ENCODE results near the gene CCDC102A. TPM values are rescaled to one million over a fixed set of nuclear protein-coding genes. Genes with fewer than 3 reads are reported as not detected.

CCDC102A gene
- total RNA-seq, 1 donor from 2014 or later, result 12.8 TPM

GRCh38 chr16:57473176-57473840, 63.1 kb downstream of the CCDC102A start:
- H3K27ac ChIP-seq, result no peak overlapping the region
- no peaks in the 10 kb centered on the region for H3K27me3 ChIP-seq (ENCODE audit: low read depth)
- no peak for DNase-seq

GRCh38 chr16:57472665-57473060, 63.7 kb downstream of the CCDC102A start:
- no peak for DNase-seq
- Histone ChIP-seq H3K36me3 (peaks cover 77% of the 10 kb centered on the region), H3K4me3 (no peak overlapping the region), H3K4me1 (peaks cover 54% of the 10 kb centered on the region), H3K27ac (no peak overlapping the region), H3K9me3 (no peaks in the 10 kb centered on the region), H3K27me3 (ENCODE audit: low read depth) (no peaks in the 10 kb centered on the region)
- ATAC-seq, result no peak
- intact Hi-C loops (cut with DNase I), result no loop called here
- no peak for TF ChIP-seq CTCF (IDR thresholded peaks at IDR 0.05)

More at GRCh38 chr16:57473176-57473840, 63.1 kb downstream of the CCDC102A start:
- TF ChIP-seq CTCF (IDR thresholded peaks at IDR 0.05), result no peak
- H3K4me3 ChIP-seq, result no peak overlapping the region
- ATAC-seq, result no peak
- peaks cover 70% of the 10 kb centered on the region for H3K36me3 ChIP-seq
- peaks cover 55% of the 10 kb centered on the region for H3K4me1 ChIP-seq
- intact Hi-C loops (cut with DNase I), result no loop called here
- no peaks in the 10 kb centered on the region for H3K9me3 ChIP-seq

DNA sequence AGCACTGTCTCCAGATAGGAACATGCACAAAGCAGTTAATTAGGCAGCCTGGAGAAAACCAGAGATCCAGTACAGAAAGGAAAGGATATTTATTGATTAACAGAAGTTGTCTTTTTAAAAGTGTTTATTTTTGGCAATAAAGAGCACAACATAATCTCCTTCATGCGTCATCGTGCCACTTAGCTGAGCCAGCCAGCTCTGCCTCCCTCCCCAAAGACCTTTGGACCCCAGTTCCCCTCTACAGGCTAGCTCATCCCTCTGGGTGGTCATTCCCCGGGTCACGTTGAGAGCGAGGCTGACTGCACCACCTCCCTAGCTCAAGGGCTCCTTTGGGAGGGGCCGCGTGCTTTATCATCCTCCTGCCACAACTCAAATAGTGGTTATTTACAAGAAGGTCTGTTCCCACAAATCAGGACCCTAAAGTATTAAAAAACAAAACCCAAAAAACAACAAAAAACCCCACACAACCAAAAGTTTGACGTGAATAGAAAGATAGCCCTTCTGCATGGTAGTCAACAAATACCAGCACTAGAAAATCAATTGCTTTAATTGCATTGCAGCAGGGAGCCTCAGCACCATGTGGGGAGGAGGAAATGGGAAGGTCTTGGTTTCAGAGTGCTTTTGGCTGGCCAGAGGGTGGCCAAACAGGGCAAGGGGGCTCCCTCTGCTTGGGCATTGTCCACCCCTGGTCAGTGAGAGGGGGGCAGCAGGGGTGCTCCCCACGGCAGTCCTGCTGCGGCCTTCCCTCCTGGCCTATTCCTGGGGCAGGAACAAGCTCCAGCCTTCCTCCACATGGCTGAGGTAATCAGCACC, 64.3 kb downstream of the CCDC102A start:
- Histone ChIP-seq H3K36me3 (peaks cover 83% of the 10 kb centered on the region), H3K4me1 (peaks cover 50% of the 10 kb centered on the region), H3K9me3 (no peaks in the 10 kb centered on the region), H3K27me3 (ENCODE audit: low read depth) (no peaks in the 10 kb centered on the region), H3K27ac (no peak overlapping the region), H3K4me3 (no peak overlapping the region)
- no peak for TF ChIP-seq CTCF (IDR thresholded peaks at IDR 0.05)
- ATAC-seq (no peak), DNase-seq (no peak)
- intact Hi-C loops (cut with DNase I), result no loop called here

DNA sequence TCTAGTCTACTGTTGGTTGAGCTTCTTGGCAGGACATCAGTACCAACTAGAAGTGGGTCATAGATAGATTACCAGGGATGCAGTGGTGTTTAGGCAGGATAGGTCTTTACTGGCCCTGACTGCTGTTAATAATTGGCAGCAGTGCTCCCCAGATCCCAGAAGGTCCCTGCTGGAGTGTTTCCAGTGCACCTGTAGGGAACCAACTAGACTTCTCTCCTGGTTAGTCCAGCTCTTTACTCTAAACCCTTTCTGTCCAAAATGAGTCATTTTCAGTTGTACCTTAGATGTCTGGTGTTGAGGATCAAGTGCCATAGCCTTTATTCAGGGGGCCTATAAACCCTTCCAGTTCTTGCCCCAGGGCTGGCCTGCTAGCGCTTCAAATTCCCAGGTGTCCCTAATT, 65.2 kb downstream of the CCDC102A start:
- Histone ChIP-seq H3K27ac (peak overlapping the region; percentile 15), H3K4me3 (no peak overlapping the region), H3K36me3 (peaks cover 91% of the 10 kb centered on the region), H3K27me3 (ENCODE audit: low read depth) (no peaks in the 10 kb centered on the region), H3K4me1 (peaks cover 45% of the 10 kb centered on the region), H3K9me3 (no peaks in the 10 kb centered on the region)
- ATAC-seq, result peak in 1 of 2 donors; percentile 10
- TF ChIP-seq CTCF (IDR thresholded peaks at IDR 0.05), result no peak
- intact Hi-C loops (cut with DNase I), result no loop called here
- DNase-seq, result no peak

- ATAC-seq, result peak; percentile 72 to 79
Measured at GRCh38 chr16:57470711-57471110, 65.7 kb downstream of the CCDC102A start.

More at GRCh38 chr16:57470711-57471110, 65.7 kb downstream of the CCDC102A start:
- H3K4me3 ChIP-seq, result no peak overlapping the region
- peaks cover 45% of the 10 kb centered on the region for H3K4me1 ChIP-seq
- intact Hi-C loops (cut with DNase I), result no loop called here
- H3K9me3 ChIP-seq, result no peaks in the 10 kb centered on the region
- peaks cover 96% of the 10 kb centered on the region for H3K36me3 ChIP-seq
- peak; percentile 81 for DNase-seq
- no peaks in the 10 kb centered on the region for H3K27me3 ChIP-seq (ENCODE audit: low read depth)
- TF ChIP-seq CTCF (IDR thresholded peaks at IDR 0.05), result no peak
- H3K27ac ChIP-seq, result peak overlapping the region; percentile 15

Measured in lower lobe of right lung (tissue), 2 donors.